Tibial nerve (tissue), 4 donors: Measurements from ENCODE around the gene CDK5. TPM values are rescaled to one million over a fixed set of nuclear protein-coding genes. Genes with fewer than 3 reads are reported as not detected.
A peak's percentile ranks its signal among the peaks of the same experiment; 100 is the strongest.

ENCODE experiments used
- DNase-seq, 2 donors: peaks; one replicate each; pipeline ENCODE4 v3.0.0-alpha.2; 2019; ENCODE audit warnings: low spot score in 2 of 2
- H3K27ac ChIP-seq, 4 donors: fragments of 200-600 bp; sonication (generic) in 3 of 4; one replicate each; pipeline ENCODE4 v1.5.1; 2017 to 2019; ENCODE audit warnings: mild to moderate bottlenecking in 1 of 4
- H3K27me3 ChIP-seq, 2 donors: fragments of 200-600 bp; sonication (generic) in 1 of 2; one replicate each; pipeline versions ENCODE4 v1.5.1 to v1.6.0; 2017 to 2019
- H3K36me3 ChIP-seq, 3 donors: fragments of 200-600 bp; sonication (generic); one replicate each; pipeline ENCODE4 v1.5.1; 2018 to 2019
- H3K4me1 ChIP-seq, 4 donors: fragments of 200-600 bp; sonication (generic) in 3 of 4; one replicate each; pipeline ENCODE4 v1.5.1; 2017 to 2019
- H3K4me3 ChIP-seq, 4 donors: fragments of 200-600 bp; sonication (generic) in 3 of 4; one replicate each; pipeline ENCODE4 v1.5.1; 2017 to 2019; ENCODE audit warnings: mild to moderate bottlenecking in 1 of 4, moderate library complexity in 1 of 4
- H3K9me3 ChIP-seq, 4 donors: fragments of 200-600 bp; sonication (generic) in 3 of 4; one replicate each; pipeline ENCODE4 v1.5.1; 2017 to 2019
- CTCF ChIP-seq, 5 experiments: fragments of 200-600 bp in 3 of 5; fragments of 450-650 bp in 2 of 5; sonication (generic) in 3 of 5; IDR thresholded peaks; one replicate each; pipeline ENCODE4 v1.5.1; 2016 to 2019; ENCODE audit warnings: antibody characterized with exemption in 5 of 5, mild to moderate bottlenecking in 3 of 5, moderate library complexity in 2 of 5
- EP300 ChIP-seq, 2 donors: sonication (generic); formaldehyde crosslinking; IDR thresholded peaks; one replicate each; pipeline ENCODE4 v1.6.1; 2017; ENCODE audit warnings: antibody characterized with exemption in 2 of 2, mild to moderate bottlenecking in 1 of 2
- POLR2A ChIP-seq, 2 donors: fragments of 450-650 bp; IDR thresholded peaks; one replicate each; pipeline ENCODE4 v1.6.1; 2017; ENCODE audit warnings: antibody characterized with exemption in 2 of 2, mild to moderate bottlenecking in 2 of 2, moderate library complexity in 2 of 2
- whole genome bisulfite sequencing, 2 donors: methylation state at CpG; one replicate each; pipeline ENCODE4 v1.1.5; 2018; 5-methylcytosine and 5-hydroxymethylcytosine counted together
- total RNA-seq, 4 donors: library from RNA; depleted of rRNA; stranded (reverse); fragments of >200 nt; gene quantifications; one replicate each; pipeline ENCODE4 v1.1.0, GENCODE V29; 2016

The CDK5 gene
- total RNA-seq, 4 donors from 2014 or later, result 3.6 to 13.1 (median 7.1) TPM

DNA sequence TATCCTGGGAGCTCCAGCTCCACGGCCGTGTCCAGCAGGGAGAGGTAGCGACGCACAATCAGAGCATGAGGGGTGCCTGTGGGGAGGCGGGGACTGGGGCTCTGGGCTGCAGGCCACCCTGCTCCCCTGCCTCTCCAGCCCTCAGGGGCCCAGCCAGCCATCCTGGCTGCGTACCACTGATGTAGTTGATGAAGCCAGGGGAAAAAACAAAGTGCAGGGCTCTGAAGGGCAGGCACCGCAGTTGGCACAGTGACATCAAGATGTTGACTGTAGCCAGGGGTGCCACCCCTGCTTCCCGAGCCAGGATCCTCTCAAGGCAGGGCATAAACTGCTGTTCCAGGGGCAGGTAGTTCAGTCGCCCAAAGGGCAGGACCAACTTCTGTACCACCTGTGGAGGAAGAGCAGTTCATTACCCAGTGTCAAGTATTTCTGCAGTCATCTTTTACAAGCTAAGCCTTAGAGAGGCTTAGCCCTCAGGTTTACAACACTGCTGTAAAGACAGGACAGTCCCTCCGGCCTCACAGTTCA is 20.1 kb upstream of the CDK5 start:
- Histone ChIP-seq H3K27me3 (no peaks in the 10 kb centered on the region), H3K9me3 (no peaks in the 10 kb centered on the region), H3K4me3 (no peak overlapping the region), H3K27ac (peak overlapping the region in 1 of 4 donors; percentile 25), H3K36me3 (peaks cover 2 to 58% (median 14%) of the 10 kb centered on the region in 3 donors), H3K4me1 (peaks cover 0 to 49% (median 30%) of the 10 kb centered on the region in 4 donors)
- no peak for TF ChIP-seq POLR2A (IDR thresholded peaks at IDR 0.05)
- no peak for TF ChIP-seq EP300 (IDR thresholded peaks at IDR 0.05)
- TF ChIP-seq CTCF (IDR thresholded peaks at IDR 0.05), result no peak
- WGBS, 2 donors, result 71 to 76% methylated on average over 10 of the region's 10 CpGs
- DNase-seq, result no peak

- Histone ChIP-seq H3K27ac (peak overlapping the region in 1 of 4 donors; percentile 25), H3K9me3 (no peaks in the 10 kb centered on the region), H3K27me3 (no peaks in the 10 kb centered on the region), H3K4me3 (no peak overlapping the region), H3K36me3 (peaks cover 2 to 65% (median 14%) of the 10 kb centered on the region in 3 donors), H3K4me1 (peaks cover 0 to 42% (median 23%) of the 10 kb centered on the region in 4 donors)
- 81 to 84% methylated on average over 22 to 26 of the region's 33 CpGs for WGBS, 2 donors
- no peak for DNase-seq
- TF ChIP-seq POLR2A (IDR thresholded peaks at IDR 0.05), result no peak
- TF ChIP-seq CTCF (IDR thresholded peaks at IDR 0.05), result no peak
- no peak for TF ChIP-seq EP300 (IDR thresholded peaks at IDR 0.05)
Observed at GRCh38 chr7:151076863-151077704, 19.4 kb upstream of the CDK5 start.

DNA sequence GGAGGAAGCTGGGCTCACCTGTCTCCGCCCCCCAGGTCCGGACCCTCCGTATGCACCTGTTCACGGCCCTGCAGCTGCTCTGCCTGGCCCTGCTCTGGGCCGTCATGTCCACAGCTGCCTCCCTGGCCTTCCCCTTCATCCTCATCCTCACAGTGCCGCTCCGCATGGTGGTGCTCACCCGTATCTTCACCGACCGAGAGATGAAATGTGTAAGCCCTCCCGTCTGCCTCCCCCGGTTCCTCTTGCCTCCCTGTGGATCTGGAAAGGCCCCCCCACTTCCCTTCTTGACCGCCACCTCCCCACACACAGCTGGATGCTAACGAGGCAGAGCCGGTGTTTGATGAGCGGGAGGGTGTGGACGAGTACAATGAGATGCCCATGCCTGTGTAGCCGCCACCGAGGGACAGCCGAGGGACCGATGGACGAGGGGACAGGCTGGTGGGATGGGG is 18.3 kb upstream of the CDK5 start:
- peaks cover 2 to 76% (median 20%) of the 10 kb centered on the region in 3 donors for H3K36me3 ChIP-seq
- no peak for TF ChIP-seq POLR2A (IDR thresholded peaks at IDR 0.05)
- no peak for TF ChIP-seq CTCF (IDR thresholded peaks at IDR 0.05)
- TF ChIP-seq EP300 (IDR thresholded peaks at IDR 0.05), result no peak

DNA sequence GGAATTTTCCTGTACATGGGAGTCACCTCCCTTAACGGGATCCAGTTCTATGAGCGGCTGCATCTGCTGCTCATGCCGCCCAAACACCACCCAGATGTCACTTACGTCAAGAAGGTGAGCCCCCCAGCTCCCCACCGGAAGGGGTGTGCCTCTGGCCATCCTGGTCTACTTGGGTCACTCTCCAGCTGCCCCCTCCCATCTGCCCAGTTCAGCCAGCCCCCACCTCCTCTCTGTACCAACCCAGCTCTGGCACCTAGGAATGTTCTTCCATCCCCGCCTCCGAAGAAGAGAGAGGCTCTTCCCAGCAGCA is 17.9 kb upstream of the CDK5 start:
- H3K36me3 ChIP-seq, result peaks cover 2 to 80% (median 24%) of the 10 kb centered on the region in 3 donors
- no peak overlapping the region for H3K27ac ChIP-seq
- H3K4me3 ChIP-seq, result no peak overlapping the region
- no peaks in the 10 kb centered on the region for H3K9me3 ChIP-seq
- no peaks in the 10 kb centered on the region for H3K27me3 ChIP-seq
- peaks cover 0 to 29% (median 11%) of the 10 kb centered on the region in 4 donors for H3K4me1 ChIP-seq
- DNase-seq, result no peak
- TF ChIP-seq EP300 (IDR thresholded peaks at IDR 0.05), result no peak
- TF ChIP-seq POLR2A (IDR thresholded peaks at IDR 0.05), result no peak
- TF ChIP-seq CTCF (IDR thresholded peaks at IDR 0.05), result no peak
- 69 to 77% methylated on average over 7 of the region's 7 CpGs for WGBS, 2 donors

More for the DNA sequence above, 18.3 kb upstream of the CDK5 start:
- Histone ChIP-seq H3K4me3 (no peak overlapping the region), H3K9me3 (no peaks in the 10 kb centered on the region), H3K4me1 (peaks cover 0 to 32% (median 12%) of the 10 kb centered on the region in 4 donors), H3K27ac (no peak overlapping the region), H3K27me3 (no peaks in the 10 kb centered on the region)
- DNase-seq, result no peak
- 76 to 77% methylated on average over 22 of the region's 22 CpGs for WGBS, 2 donors
